ENCODE data around the gene SLC25A5. TPM values are rescaled to one million over a fixed set of nuclear protein-coding genes. Genes with fewer than 3 reads are reported as not detected.

SLC25A5 gene
- total RNA-seq, 1 experiment from 2014 or later: 807 TPM

DNA sequence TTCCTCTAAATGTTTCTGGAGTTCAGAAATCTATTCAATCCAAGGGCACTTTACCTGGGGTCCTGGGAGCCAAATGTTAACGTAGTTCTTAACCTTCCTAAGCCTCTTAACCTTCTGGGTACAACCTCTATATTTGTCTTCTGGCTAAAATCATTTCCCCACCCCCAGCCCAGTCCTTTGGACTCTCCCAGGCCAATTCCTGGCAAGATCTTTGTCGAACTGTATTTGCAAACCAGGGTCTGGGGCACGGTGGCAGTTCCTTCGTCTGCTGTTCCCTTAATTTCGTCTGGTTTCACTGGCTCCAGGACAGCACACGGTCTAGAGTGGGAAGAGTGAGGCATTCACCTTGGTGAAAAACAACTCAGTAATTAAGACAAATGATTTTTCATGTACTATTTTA, 811 bp upstream of the SLC25A5 start:
- ChIA-PET CTCF (no interaction called here), POLR2A (ENCODE audit: unreplicated experiment) (interaction anchor here (0.6 kb wide), 1 partner anchor 123 kb away, joined by 4 read pairs; no protein-coding TSS in a partner anchor)
- H3K4me2 ChIP-seq: peak overlapping the region; percentile 99
- H3K27me3 ChIP-seq (ENCODE audit: insufficient read depth, low read depth): no peaks in the 10 kb centered on the region
- BruUV-seq (replicated peaks): no TSS peak
- H3K79me2 ChIP-seq (ENCODE audit: low read depth): peaks cover 19% of the 10 kb centered on the region
- H3K4me3 ChIP-seq: no peak overlapping the region; the same call in 1 of the 2 replicates
- no peak for TF ChIP-seq EZH2 (IDR thresholded peaks at IDR 0.05; ENCODE audit: low read depth)
- no peak for TF ChIP-seq CTCF (conservative IDR thresholded peaks at IDR 0.05)
- H3K36me3 ChIP-seq (ENCODE audit: low read depth): peaks cover 23% of the 10 kb centered on the region
- no peak overlapping the region; the same call in 1 of the 2 replicates for H2AFZ ChIP-seq
- intact Hi-C loops (cut with micrococcal nuclease; ENCODE audit: unreplicated experiment): loop anchor here (5.0 kb wide), 2 partner anchors 45 to 175 kb away; no protein-coding TSS in a partner anchor
- H4K20me1 ChIP-seq (ENCODE audit: insufficient read depth): peaks cover 18% of the 10 kb centered on the region
- no peak for DNase-seq
- H3K9me3 ChIP-seq (ENCODE audit: insufficient read depth, low read depth): no peaks in the 10 kb centered on the region
- peaks cover 5% of the 10 kb centered on the region for H3K4me1 ChIP-seq (replicated peaks; ENCODE audit: insufficient read depth)
- no peak overlapping the region for H3K27ac ChIP-seq
- peaks cover 35% of the 10 kb centered on the region for H3F3A ChIP-seq (ENCODE audit: insufficient read depth, low read depth)
- no peaks in the 10 kb centered on the region for H3K9me2 ChIP-seq (ENCODE audit: insufficient read depth)

GRCh38 chrX:119468551-119469312, 488 bp downstream of the SLC25A5 start:
- peaks cover 18% of the 10 kb centered on the region for H4K20me1 ChIP-seq (ENCODE audit: insufficient read depth)
- peak overlapping the region; percentile 79 for H2AFZ ChIP-seq
- peak; percentile 73 to 94 for DNase-seq
- peaks cover 23% of the 10 kb centered on the region for H3K36me3 ChIP-seq (ENCODE audit: low read depth)
- H3K4me3 ChIP-seq: peak overlapping the region; percentile 92
- peak overlapping the region; percentile 99 for H3K4me2 ChIP-seq
- peaks cover 44% of the 10 kb centered on the region for H3F3A ChIP-seq (ENCODE audit: insufficient read depth, low read depth)
- no peaks in the 10 kb centered on the region for H3K27me3 ChIP-seq (ENCODE audit: insufficient read depth, low read depth)
- H3K9me3 ChIP-seq (ENCODE audit: insufficient read depth, low read depth): no peaks in the 10 kb centered on the region
- ChIA-PET CTCF (interaction anchor here (0.7 to 1.9 kb wide), 6 partner anchors 9 to 43 kb away, joined by 3 to 13 read pairs (median 3); no protein-coding TSS in a partner anchor), POLR2A (ENCODE audit: unreplicated experiment) (interaction anchor here (0.6 to 0.7 kb wide), 2 partner anchors 9 to 566 kb away, joined by 4 to 10 read pairs; no protein-coding TSS in a partner anchor)
- H3K9me2 ChIP-seq (ENCODE audit: insufficient read depth): no peaks in the 10 kb centered on the region
- peak overlapping the region; percentile 78 for H3K27ac ChIP-seq
- intact Hi-C loops (cut with micrococcal nuclease; ENCODE audit: unreplicated experiment): loop anchor here (1.0 to 5.0 kb wide), 4 partner anchors 44 to 232 kb away; partner anchors contain the start of genes PGRMC1 and SLC25A43
- TF ChIP-seq CTCF (conservative IDR thresholded peaks at IDR 0.05) (peak; percentile 80), EZH2 (IDR thresholded peaks at IDR 0.05; ENCODE audit: low read depth) (no peak)
- H3K4me1 ChIP-seq (replicated peaks; ENCODE audit: insufficient read depth): peaks cover 5% of the 10 kb centered on the region
- H3K79me2 ChIP-seq (ENCODE audit: low read depth): peaks cover 19% of the 10 kb centered on the region
- BruUV-seq (replicated peaks): TSS peak; percentile 57

DNA sequence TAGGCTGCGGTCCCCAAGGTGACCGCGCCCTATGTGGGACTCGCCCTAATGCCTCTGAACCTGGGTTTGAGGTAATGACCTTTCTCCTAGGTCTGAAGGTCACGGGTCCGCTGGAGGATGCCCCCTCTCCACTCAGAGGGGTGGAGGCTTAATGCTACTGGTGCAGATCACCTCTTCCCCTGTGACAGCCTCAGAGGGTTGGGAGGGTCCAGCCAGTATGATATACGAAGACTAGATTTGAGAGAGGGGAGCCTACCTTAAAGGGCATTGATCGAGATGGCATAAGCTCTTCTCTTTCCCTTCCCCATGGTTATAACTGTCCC, 1.0 kb downstream of the SLC25A5 start:
- H3K36me3 ChIP-seq (ENCODE audit: low read depth): peaks cover 23% of the 10 kb centered on the region
- H3K9me3 ChIP-seq (ENCODE audit: insufficient read depth, low read depth): no peaks in the 10 kb centered on the region
- intact Hi-C loops (cut with micrococcal nuclease; ENCODE audit: unreplicated experiment): loop anchor here (2.0 to 5.0 kb wide), 3 partner anchors 43 to 177 kb away; partner anchors contain the start of gene SLC25A43
- no peaks in the 10 kb centered on the region for H3K9me2 ChIP-seq (ENCODE audit: insufficient read depth)
- peaks cover 19% of the 10 kb centered on the region for H3K79me2 ChIP-seq (ENCODE audit: low read depth)
- H3K4me2 ChIP-seq: peak overlapping the region; percentile 99
- no peak overlapping the region for H3K27ac ChIP-seq
- peaks cover 18% of the 10 kb centered on the region for H4K20me1 ChIP-seq (ENCODE audit: insufficient read depth)
- H3K27me3 ChIP-seq (ENCODE audit: insufficient read depth, low read depth): no peaks in the 10 kb centered on the region
- DNase-seq: no peak
- BruUV-seq (replicated peaks): no TSS peak
- ChIA-PET CTCF (interaction anchor here (0.7 to 1.9 kb wide), 5 partner anchors 9 to 43 kb away, joined by 3 to 13 read pairs (median 3); no protein-coding TSS in a partner anchor), POLR2A (ENCODE audit: unreplicated experiment) (interaction anchor here (0.6 kb wide), 1 partner anchor 9 kb away, joined by 10 read pairs; no protein-coding TSS in a partner anchor)
- H3F3A ChIP-seq (ENCODE audit: insufficient read depth, low read depth): peaks cover 44% of the 10 kb centered on the region
- H2AFZ ChIP-seq: no peak overlapping the region
- H3K4me3 ChIP-seq: peak overlapping the region; percentile 92
- peak; percentile 41; the same call in 1 of the 2 replicates for TF ChIP-seq CTCF (conservative IDR thresholded peaks at IDR 0.05)
- no peak for TF ChIP-seq EZH2 (IDR thresholded peaks at IDR 0.05; ENCODE audit: low read depth)
- peaks cover 5% of the 10 kb centered on the region for H3K4me1 ChIP-seq (replicated peaks; ENCODE audit: insufficient read depth)

Measured in PC-9 (cell line).